HepG2 (cell line): ENCODE results near the gene CSNK1A1. TPM values are rescaled to one million over a fixed set of nuclear protein-coding genes. Genes with fewer than 3 reads are reported as not detected.
A peak's percentile ranks its signal among the peaks of the same experiment; 100 is the strongest.

Experiments used
- ATF4 ChIP-seq, 2 experiments: fragments of 450-650 bp in 1 of 2; sonication (generic) in 1 of 2; formaldehyde crosslinking; IDR thresholded peaks; 2 replicates each; pipeline versions ENCODE4 v1.5.0 to v1.8.0; 2020 to 2022; ENCODE audit warnings: mild to moderate bottlenecking in 1 of 2, missing genetic modification reagents in 1 of 2
- DRAP1 ChIP-seq: IDR thresholded peaks from 2 replicates; pipeline ENCODE4 v1.6.1; 2016; ENCODE audit warnings: missing genetic modification reagents, missing compliant biosample characterization
- HIVEP1 ChIP-seq: sonication (generic); formaldehyde crosslinking; IDR thresholded peaks from 2 replicates; pipeline ENCODE4 v1.4.0; 2020; ENCODE audit warnings: mild to moderate bottlenecking, missing genetic modification reagents
- HOXA3 ChIP-seq: sonication (generic); formaldehyde crosslinking; IDR thresholded peaks from 2 replicates; pipeline ENCODE4 v1.5.0; 2020; ENCODE audit warnings: missing genetic modification reagents
- IRF1 ChIP-seq: sonication (generic); formaldehyde crosslinking; IDR thresholded peaks from 2 replicates; pipeline ENCODE4 v1.4.0; 2020; ENCODE audit warnings: low read depth, mild to moderate bottlenecking, missing genetic modification reagents
- JUN ChIP-seq: sonication (generic); formaldehyde crosslinking; IDR thresholded peaks from 2 replicates; pipeline ENCODE4 v1.4.0; 2020; ENCODE audit warnings: mild to moderate bottlenecking, missing genetic modification reagents
- LRRFIP1 ChIP-seq: sonication (generic); formaldehyde crosslinking; conservative IDR thresholded peaks from 2 replicates; pipeline ENCODE4 v1.4.0; 2020; ENCODE audit warnings: missing genetic modification reagents
- MIER3 ChIP-seq: IDR thresholded peaks from 2 replicates; pipeline ENCODE4 v1.6.1; 2016; ENCODE audit warnings: missing compliant biosample characterization, borderline replicate concordance
- POLR2G ChIP-seq: fragments of 200-400 bp; formaldehyde crosslinking; IDR thresholded peaks from 2 replicates; pipeline ENCODE4 v1.6.1; 2018; ENCODE audit warnings: mild to moderate bottlenecking, low read depth, low read length, moderate library complexity
- PPARG ChIP-seq: conservative IDR thresholded peaks from 2 replicates; pipeline ENCODE4 v1.6.1; 2016; ENCODE audit warnings: missing biosample characterization, missing genetic modification reagents
- ZEB1 ChIP-seq: IDR thresholded peaks from 2 replicates; pipeline ENCODE4 v1.6.1; 2012; ENCODE audit warnings: mild to moderate bottlenecking, low read depth, inconsistent platforms; ENCODE audit not compliant: insufficient replicate concordance
- ZFP37 ChIP-seq: sonication (generic); formaldehyde crosslinking; IDR thresholded peaks from 2 replicates; pipeline ENCODE4 v1.4.0; 2020; ENCODE audit warnings: missing genetic modification reagents, borderline replicate concordance
- ZFX ChIP-seq: sonication (generic); formaldehyde crosslinking; IDR thresholded peaks from 2 replicates; pipeline ENCODE4 v1.4.0; 2020; ENCODE audit warnings: mild to moderate bottlenecking, low read depth, missing genetic modification reagents, moderate library complexity
- ZNF20 ChIP-seq: sonication (generic); formaldehyde crosslinking; IDR thresholded peaks from 2 replicates; pipeline ENCODE4 v1.4.0; 2020; ENCODE audit warnings: mild to moderate bottlenecking, moderate library complexity, missing genetic modification reagents
- ZNF234 ChIP-seq: sonication (generic); formaldehyde crosslinking; conservative IDR thresholded peaks from 2 replicates; pipeline ENCODE4 v1.5.1; 2020; ENCODE audit warnings: mild to moderate bottlenecking, missing genetic modification reagents
- ZNF350 ChIP-seq: sonication (generic); formaldehyde crosslinking; IDR thresholded peaks from 2 replicates; pipeline ENCODE4 v1.4.0; 2020; ENCODE audit warnings: mild to moderate bottlenecking, low read depth, missing genetic modification reagents, borderline replicate concordance
- ZNF468 ChIP-seq: sonication (generic); formaldehyde crosslinking; IDR thresholded peaks from 2 replicates; pipeline ENCODE4 v1.8.0; 2022; ENCODE audit warnings: mild to moderate bottlenecking, moderate library complexity, missing genetic modification reagents
- ZNF501 ChIP-seq: sonication (generic); formaldehyde crosslinking; IDR thresholded peaks from 2 replicates; pipeline ENCODE4 v1.5.1; 2020; ENCODE audit warnings: mild to moderate bottlenecking, moderate library complexity, missing genetic modification reagents
- ZNF503 ChIP-seq: sonication (generic); formaldehyde crosslinking; IDR thresholded peaks from 2 replicates; pipeline ENCODE4 v1.4.0; 2020; ENCODE audit warnings: missing genetic modification reagents
- ZNF616 ChIP-seq: sonication (generic); formaldehyde crosslinking; IDR thresholded peaks from 2 replicates; pipeline ENCODE4 v1.5.0; 2020; ENCODE audit warnings: low read depth, mild to moderate bottlenecking, missing genetic modification reagents
- ZNF768 ChIP-seq: sonication (generic); formaldehyde crosslinking; IDR thresholded peaks from 2 replicates; pipeline ENCODE4 v1.4.0; 2020; ENCODE audit warnings: missing genetic modification reagents
- ZNF83 ChIP-seq: sonication (generic); formaldehyde crosslinking; IDR thresholded peaks from 2 replicates; pipeline ENCODE4 v1.4.0; 2020; ENCODE audit warnings: missing genetic modification reagents, mild to moderate bottlenecking, borderline replicate concordance
- ZNF878 ChIP-seq: sonication (generic); formaldehyde crosslinking; IDR thresholded peaks from 2 replicates; pipeline ENCODE4 v1.8.1; 2023; ENCODE audit warnings: mild to moderate bottlenecking, missing genetic modification reagents, moderate library complexity
- ZSCAN9 ChIP-seq: IDR thresholded peaks from 2 replicates; pipeline ENCODE4 v1.6.1; 2016; ENCODE audit warnings: borderline replicate concordance
- polyA plus RNA-seq, 8 experiments: library from polyadenylated mRNA; depleted of rRNA in 3 of 8; stranded (reverse) in 7 of 8; unstranded in 1 of 8; fragments of >200 nt; fragmentation: Illumina TruSeq in 4 of 8; extraction: Trizol in 4 of 8; gene quantifications; 2 replicates each; pipeline versions ENCODE4 v1.2.1 to v1.2.3, GENCODE V29; 2011 to 2016; ENCODE audit warnings: low read depth in 4 of 8, missing spikeins in 1 of 8, mixed read lengths in 1 of 8; ENCODE audit not compliant: insufficient read depth in 1 of 8
- total RNA-seq, 5 experiments: library from RNA; depleted of rRNA; stranded (reverse); fragments of >200 nt; fragmentation: Illumina TruSeq; extraction: Trizol; gene quantifications; 2 replicates each; pipeline ENCODE4 v1.2.3, GENCODE V29; 2016; ENCODE audit warnings: low read depth in 1 of 5

Gene CSNK1A1
- total and polyA plus RNA-seq, 2 of the 13 experiments (the other 11 are each of a cell fraction or from before 2014, with no cell fraction given) = 89.0 to 149 TPM

GRCh38 chr5:149551227-149552037, at the start of gene CSNK1A1 (continued):
- TF ChIP-seq IRF1 (CRISPR knock-in tag) (no peak), ZFP37 (CRISPR knock-in tag) (no peak), ZNF20 (CRISPR knock-in tag) (peak; percentile 90; the same call in 1 of the 2 replicates), ZNF468 (CRISPR knock-in tag) (no peak), ZNF768 (CRISPR knock-in tag) (peak; percentile 63; the same call in 1 of the 2 replicates), JUN (CRISPR knock-in tag) (no peak), ZNF83 (peak; percentile 23; the same call in 1 of the 2 replicates), POLR2G (peak; percentile 96), ZNF616 (CRISPR knock-in tag) (no peak), ATF4 (CRISPR knock-in tag; IDR thresholded peaks at IDR 0.05) (no peak), ZNF503 (CRISPR knock-in tag) (no peak), ZSCAN9 (CRISPR knock-in tag) (peak; percentile 74), ZFX (peak; percentile 86), ZNF501 (peak; percentile 90), DRAP1 (CRISPR knock-in tag) (peak; percentile 88), MIER3 (CRISPR knock-in tag) (peak; percentile 68; the same call in 1 of the 2 replicates), HOXA3 (CRISPR knock-in tag) (peak; percentile 81), ZNF234 (CRISPR knock-in tag) (no peak), ZNF878 (CRISPR knock-in tag) (no peak; the same call in 1 of the 2 replicates), ZNF350 (CRISPR knock-in tag) (peak; percentile 77; the same call in 1 of the 2 replicates), HIVEP1 (CRISPR knock-in tag) (peak; percentile 74), PPARG (CRISPR knock-in tag) (no peak), LRRFIP1 (no peak), ZEB1 (peak; percentile 87)
